ENCODE data around the gene C14orf119.

GRCh38 chr14:23077962-23078361, 17.3 kb upstream of the C14orf119 start:
- TF ChIP-seq YY1 (IDR thresholded peaks at IDR 0.05; ENCODE audit: insufficient read depth, insufficient read length) (no peak), SUZ12 (IDR thresholded peaks at IDR 0.05; ENCODE audit: extremely low read depth, insufficient read depth, insufficient read length) (no peak), ZNF274 (IDR thresholded peaks at IDR 0.05; ENCODE audit: low read depth, low read length) (no peak)

Measured in NT2/D1 (cell line).